Measurements from ENCODE around the gene MLPH.

Gene MLPH

DNA sequence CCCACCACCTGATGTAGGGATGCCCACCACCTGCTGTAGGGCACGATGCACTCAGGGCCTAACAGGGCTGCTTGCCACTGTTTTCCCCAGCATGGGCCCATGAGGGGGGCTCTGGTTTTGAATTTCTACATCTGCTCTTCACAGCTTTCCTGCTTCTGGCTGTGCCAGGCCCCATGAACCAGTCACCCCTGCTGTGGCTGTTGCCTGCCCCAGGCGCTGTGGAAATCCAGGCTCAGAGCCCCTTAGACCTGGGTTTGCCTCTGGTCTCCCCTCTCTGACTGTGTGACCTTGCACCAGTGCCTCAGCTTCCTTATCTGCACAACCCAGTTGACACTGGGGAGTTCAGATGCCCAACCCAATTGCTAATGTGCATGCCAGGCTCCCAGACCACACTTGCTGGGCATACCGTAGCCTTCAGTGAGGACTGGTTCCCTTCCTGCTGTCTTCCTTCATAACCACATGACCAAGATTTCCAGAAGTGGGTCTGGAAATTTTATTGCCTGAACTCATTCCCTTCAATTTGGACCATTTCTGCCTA lies 6.0 kb upstream of the MLPH start:
- TF ChIP-seq CTCF (conservative IDR thresholded peaks at IDR 0.05) (no peak), ZFX (IDR thresholded peaks at IDR 0.05) (no peak)
- H3K27ac ChIP-seq = peak overlapping the region; percentile 11; the same call in 1 of the 2 replicates

DNA sequence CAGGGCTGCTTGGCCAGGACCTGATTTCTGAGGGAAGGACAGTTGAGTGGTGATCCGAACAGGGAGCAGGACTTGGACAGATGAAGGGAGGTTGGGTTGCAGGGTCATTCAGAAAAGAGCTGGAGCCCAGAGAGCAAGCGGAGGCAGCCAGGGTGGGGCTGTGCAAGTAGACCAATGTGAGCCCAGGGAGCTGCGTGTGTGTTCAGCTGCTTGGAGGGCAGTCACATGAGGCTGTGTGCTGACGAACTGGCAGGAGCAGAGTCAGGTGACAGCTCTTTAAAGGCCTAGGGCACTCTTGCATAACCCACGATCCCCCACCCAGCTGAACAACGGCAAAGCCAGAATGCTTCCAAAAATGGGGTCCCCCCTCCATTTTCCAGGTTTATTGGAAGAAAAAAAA lies 4.6 kb upstream of the MLPH start:
- H3K27ac ChIP-seq = no peak overlapping the region; the same call in 1 of the 2 replicates

DNA sequence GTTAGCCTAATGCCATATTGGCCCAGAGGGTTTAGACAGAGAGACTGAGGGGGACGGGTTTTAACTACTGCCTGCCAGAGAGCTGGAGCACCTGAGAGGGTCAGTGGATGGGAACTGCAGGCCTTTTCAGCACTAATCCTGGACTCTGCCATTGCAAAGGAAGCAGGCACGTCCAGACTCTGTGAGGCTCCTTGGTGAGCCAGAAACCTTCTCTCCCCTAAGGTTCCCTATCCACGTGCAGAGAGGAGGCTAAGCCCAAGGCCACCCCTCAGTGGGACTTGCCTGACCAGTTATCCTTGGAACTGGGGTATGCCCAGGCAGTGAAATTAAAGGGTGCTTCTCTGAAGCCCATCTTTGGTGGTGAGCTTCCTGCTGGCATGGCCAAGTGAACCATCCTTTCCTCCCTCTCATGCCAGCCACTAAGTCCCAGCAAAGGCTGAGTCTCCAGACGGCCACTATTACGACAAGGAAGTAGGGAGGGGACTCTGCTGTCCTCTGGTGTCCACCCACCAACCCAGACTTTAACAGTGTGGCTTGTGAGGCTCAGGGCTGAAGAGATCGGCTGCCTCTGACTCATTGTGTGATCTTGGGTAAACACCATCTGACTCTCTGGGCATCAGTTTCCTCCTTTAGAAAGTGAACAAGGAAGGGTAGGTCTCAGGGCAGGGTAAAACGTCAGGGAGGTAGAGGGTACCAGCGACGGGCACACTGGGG lies 3.9 kb upstream of the MLPH start:
- H3K27ac ChIP-seq = peak overlapping the region; percentile 37
- TF ChIP-seq CTCF (conservative IDR thresholded peaks at IDR 0.05) (no peak; the same call in 1 of the 2 replicates), ZFX (IDR thresholded peaks at IDR 0.05) (no peak)

More for the DNA sequence above, 4.6 kb upstream of the MLPH start:
- no peak for TF ChIP-seq ZFX (IDR thresholded peaks at IDR 0.05)
- TF ChIP-seq CTCF (conservative IDR thresholded peaks at IDR 0.05) = no peak

DNA sequence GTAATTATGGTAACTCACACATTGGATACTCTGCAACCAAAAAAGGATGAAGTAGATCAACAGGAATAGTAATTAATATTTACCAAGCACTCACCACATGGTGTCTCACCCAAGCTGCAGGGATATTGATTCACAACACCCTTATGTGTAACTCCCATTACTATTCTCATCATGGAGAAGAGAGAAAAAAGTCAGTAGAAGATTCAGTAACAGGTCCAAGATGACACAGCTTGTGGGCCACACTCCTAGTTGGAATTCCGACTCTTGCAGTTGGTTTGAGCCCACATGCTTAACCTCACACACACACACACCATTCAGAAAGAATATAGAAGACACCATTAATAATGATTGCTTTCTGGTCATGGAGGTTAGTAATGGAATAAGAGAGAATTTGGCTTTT lies 1.7 kb upstream of the MLPH start:
- H3K27ac ChIP-seq = no peak overlapping the region

GRCh38 chr2:237485844-237486243 lies 1.2 kb upstream of the MLPH start:
- TF ChIP-seq CTCF (conservative IDR thresholded peaks at IDR 0.05) = no peak
- no peak for TF ChIP-seq ZFX (IDR thresholded peaks at IDR 0.05)
- H3K27ac ChIP-seq = no peak overlapping the region; the same call in 1 of the 2 replicates

More for the DNA sequence above, 1.7 kb upstream of the MLPH start:
- TF ChIP-seq ZFX (IDR thresholded peaks at IDR 0.05) (no peak), CTCF (conservative IDR thresholded peaks at IDR 0.05) (no peak)

DNA sequence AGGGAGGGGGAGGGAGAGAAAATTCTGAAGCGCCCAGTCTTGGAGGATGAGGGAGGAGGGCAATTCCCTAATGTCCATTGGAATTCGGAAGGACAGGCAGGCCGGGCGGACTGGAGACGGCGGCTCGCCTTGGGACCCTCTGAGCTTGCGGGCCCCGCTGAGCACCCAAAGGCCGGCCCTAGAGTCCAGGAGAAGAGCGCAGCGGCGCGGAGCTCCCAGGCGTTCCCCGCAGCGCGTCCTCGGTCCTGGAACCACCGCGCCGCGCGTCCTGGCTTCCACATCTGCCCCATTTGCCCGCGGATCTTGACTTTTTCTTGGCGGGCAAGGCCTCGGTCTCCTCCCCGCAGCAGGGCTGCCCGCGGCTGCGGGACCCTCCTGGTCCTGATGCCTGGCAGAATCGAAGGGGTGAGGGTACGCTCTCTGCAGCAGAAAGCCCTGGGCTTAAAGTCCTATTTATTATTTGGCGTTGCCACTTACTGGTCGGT lies 675 bp upstream of the MLPH start:
- H3K27ac ChIP-seq = peak overlapping the region; percentile 99
- TF ChIP-seq ZFX (IDR thresholded peaks at IDR 0.05) (no peak), CTCF (conservative IDR thresholded peaks at IDR 0.05) (no peak)

- no peak; the same call in 1 of the 2 replicates for TF ChIP-seq ZFX (IDR thresholded peaks at IDR 0.05)
- no peak for TF ChIP-seq CTCF (conservative IDR thresholded peaks at IDR 0.05)
- H3K27ac ChIP-seq = peak overlapping the region; percentile 99
Observed at GRCh38 chr2:237487496-237487895, 445 bp downstream of the MLPH start.

All from C4-2B (cell line).